Hepatic stellate cell (primary cell): ENCODE measurements around the gene PAH.

Experiments used
- DNase-seq: peaks from one replicate; pipeline ENCODE4 v3.0.0; 2011; ENCODE audit warnings: low spot score

The PAH gene

DNA sequence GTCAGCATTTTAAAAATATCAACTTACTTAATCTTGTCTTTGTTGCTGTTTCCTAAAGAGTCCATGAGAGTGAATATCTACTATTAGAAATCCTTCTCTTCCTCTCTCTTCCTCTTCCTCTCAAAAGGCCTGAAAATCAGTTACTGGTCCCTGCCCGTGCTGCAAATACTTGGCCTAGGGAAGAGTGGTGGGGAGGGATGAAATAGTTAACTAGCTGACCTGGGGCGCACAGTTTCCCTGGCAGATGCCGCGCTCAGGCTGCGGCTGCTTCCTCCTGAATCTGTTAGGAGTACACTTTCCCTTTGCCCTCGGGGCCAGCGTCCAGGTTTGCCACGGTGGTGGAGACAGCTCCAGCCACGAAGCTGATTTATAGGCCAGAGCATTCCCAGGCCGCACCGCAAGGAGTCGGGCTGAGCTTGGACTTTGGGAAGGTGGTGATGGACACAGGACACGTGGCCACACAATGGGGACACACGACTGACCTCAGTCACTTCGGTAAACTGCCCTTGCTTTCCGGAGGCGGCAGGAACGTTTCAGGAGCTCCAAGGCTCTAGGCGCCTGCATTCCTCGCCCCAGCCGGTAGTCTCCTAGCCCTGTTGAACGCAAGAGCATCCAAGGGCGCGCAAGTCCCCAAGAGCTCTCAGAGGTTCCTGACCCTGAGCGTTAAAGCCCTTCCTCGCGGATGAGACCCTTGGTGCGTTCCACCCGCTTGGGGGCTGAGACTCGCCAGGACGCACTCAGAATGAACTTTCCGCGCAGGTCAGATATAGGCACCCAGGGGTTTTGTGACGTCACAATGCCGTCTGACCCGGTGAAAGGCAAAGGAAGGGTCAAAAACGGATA is 33.3 kb upstream of the PAH start:
- no peak for DNase-seq

DNA sequence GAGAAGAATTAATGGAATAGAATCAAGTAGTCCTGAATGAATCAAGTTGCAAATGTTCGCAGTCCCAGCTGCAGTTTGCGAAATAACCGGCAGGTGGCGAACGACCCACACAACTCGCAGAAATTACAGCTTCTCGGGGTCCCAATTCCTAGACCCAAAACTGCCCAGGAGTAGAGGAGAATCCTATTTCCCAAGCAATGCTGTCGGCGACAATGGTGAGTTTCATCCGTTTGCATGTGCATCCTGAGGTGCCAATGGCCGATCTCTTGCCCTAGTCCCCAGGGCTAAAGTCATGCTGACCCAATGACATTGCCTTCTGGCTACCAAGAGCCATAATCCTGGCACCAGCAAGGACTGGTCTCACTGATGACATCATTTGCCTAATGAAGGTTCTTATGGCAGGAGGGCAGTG is 31.9 kb upstream of the PAH start:
- no peak for DNase-seq

DNA sequence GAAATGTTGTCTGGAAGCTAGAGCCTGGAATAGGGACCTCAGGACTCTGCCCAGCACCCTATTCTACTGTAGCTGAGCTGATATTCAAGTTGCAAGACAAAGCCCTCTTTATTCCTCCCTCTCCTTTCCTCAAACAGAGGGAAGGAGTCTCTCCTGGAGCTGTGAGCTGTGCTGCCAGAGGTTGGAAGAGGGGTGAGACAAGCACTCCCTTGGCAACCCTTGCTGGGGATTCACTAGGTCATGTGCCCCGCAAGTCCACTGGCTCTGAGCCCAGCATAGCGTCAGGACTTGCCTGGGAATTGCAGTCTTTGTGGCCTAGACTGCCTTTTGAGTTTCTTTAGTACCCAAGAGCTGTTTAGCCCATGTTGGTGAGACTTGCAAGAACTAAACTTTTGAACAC is 29.0 kb upstream of the PAH start:
- DNase-seq, result no peak

- DNase-seq, result no peak
Observed at GRCh38 chr12:102939670-102940222, 22.7 kb upstream of the PAH start.

GRCh38 chr12:102939059-102939458 is 22.0 kb upstream of the PAH start:
- DNase-seq, result no peak

- DNase-seq, result no peak
Observed at GRCh38 chr12:102933168-102933567, 16.1 kb upstream of the PAH start.

- DNase-seq, result no peak
Observed at GRCh38 chr12:102927220-102927619, 10.2 kb upstream of the PAH start.

GRCh38 chr12:102921240-102921639 is 4.2 kb upstream of the PAH start:
- no peak for DNase-seq

DNA sequence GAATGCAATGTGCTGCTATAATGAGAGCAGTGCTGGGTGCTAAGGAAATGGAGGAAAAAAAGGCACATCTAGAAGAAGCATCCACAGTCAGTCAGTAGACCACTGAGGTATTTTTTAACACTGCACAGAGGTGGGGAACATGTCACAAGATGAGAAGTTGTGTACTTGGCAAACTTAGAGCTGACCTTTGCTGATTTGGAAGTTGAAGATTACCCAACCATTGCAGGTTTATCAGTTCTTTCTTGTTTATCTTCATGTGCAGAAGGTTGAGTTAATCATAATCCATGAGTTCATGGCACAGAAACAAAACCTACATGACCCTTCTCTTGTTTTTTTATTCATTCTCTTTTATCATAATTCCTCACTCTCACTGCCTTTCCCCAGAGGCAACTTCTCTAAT is 3.2 kb upstream of the PAH start:
- no peak for DNase-seq

DNA sequence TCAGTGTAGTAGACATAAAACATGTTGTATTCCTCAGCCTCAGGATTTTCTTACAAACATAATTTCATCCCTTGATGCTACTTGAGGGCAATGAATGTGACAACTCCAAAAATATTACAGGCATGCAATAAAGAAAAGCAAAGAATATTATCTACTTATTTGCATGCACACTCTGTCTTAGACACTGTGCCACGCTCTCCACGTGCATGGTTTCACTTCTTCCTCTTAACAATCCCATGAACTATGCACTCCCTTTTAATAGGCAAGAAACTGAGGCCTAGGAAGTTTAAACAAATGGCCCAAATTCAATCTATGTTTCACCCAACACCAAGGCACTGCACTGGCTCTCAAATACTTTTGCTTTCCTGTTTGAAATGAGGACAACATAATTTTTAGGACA is 1.8 kb upstream of the PAH start:
- no peak for DNase-seq

- no peak for DNase-seq
Observed at GRCh38 chr12:102916252-102917025, 605 bp downstream of the PAH start.

- no peak for DNase-seq
Observed at GRCh38 chr12:102913453-102914226, 3.4 kb downstream of the PAH start.

GRCh38 chr12:102912258-102912657 is 4.8 kb downstream of the PAH start:
- no peak for DNase-seq

DNA sequence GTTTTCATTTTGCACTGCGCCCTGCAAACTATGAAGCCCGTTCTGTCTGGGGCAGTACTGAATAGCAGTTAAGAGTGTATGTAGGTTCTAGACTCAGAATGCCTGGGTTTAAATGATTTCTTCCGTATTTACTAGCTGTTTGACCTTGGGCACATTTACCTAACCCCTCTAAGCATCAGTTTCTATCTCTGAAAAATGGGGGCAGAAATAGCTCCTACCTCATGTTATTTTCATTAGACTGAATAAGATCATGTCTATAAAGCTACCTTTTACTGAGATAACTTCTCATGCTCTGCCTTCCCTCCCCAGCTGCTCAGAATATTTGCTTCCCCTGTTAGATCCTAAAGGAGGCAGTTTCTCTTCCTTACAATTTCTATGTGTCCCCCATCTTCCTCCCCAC is 5.7 kb downstream of the PAH start:
- DNase-seq, result no peak

GRCh38 chr12:102910792-102911191 is 6.3 kb downstream of the PAH start:
- no peak for DNase-seq

DNA sequence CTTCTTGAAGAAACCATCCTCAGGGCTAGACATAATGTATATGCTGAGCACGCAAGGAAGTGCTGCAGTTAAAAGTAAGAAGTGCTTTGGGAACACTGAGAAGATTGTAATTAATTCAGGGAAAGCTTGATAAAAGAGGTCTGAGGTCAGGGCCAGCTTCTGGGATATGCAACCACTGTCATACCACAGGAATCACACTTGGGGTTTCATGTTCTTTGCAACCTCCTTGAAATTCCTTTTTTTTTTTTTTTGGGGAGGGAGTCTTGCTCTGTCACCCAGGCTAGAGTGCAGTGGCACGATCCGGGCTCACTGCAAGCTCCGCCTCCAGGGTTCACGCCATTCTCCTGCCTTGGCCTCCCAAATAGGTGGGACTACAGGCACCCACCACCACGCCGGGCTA is 6.9 kb downstream of the PAH start:
- no peak for DNase-seq

- DNase-seq, result no peak
Observed at GRCh38 chr12:102907918-102908317, 9.1 kb downstream of the PAH start.

GRCh38 chr12:102905229-102905628 is 11.8 kb downstream of the PAH start:
- no peak for DNase-seq

GRCh38 chr12:102903337-102904007 is 13.6 kb downstream of the PAH start:
- no peak for DNase-seq

GRCh38 chr12:102902093-102902492 is 15.0 kb downstream of the PAH start:
- DNase-seq, result no peak

- DNase-seq, result no peak
Observed at GRCh38 chr12:102900389-102900788, 16.7 kb downstream of the PAH start.

GRCh38 chr12:102896067-102896466 is 21.0 kb downstream of the PAH start:
- DNase-seq, result no peak
